Islet of Langerhans (tissue), 1 donor: Measurements from ENCODE around the gene METTL8.

ENCODE experiments used
- FAIRE-seq: peaks from one replicate; lab custom pipeline; 2011; peaks lifted over from hg19 to GRCh38; lab: Jason Lieb, UNC

Gene METTL8

GRCh38 chr2:171310889-171311288, 122.9 kb downstream of the METTL8 start:
- FAIRE-seq, result no peak

DNA sequence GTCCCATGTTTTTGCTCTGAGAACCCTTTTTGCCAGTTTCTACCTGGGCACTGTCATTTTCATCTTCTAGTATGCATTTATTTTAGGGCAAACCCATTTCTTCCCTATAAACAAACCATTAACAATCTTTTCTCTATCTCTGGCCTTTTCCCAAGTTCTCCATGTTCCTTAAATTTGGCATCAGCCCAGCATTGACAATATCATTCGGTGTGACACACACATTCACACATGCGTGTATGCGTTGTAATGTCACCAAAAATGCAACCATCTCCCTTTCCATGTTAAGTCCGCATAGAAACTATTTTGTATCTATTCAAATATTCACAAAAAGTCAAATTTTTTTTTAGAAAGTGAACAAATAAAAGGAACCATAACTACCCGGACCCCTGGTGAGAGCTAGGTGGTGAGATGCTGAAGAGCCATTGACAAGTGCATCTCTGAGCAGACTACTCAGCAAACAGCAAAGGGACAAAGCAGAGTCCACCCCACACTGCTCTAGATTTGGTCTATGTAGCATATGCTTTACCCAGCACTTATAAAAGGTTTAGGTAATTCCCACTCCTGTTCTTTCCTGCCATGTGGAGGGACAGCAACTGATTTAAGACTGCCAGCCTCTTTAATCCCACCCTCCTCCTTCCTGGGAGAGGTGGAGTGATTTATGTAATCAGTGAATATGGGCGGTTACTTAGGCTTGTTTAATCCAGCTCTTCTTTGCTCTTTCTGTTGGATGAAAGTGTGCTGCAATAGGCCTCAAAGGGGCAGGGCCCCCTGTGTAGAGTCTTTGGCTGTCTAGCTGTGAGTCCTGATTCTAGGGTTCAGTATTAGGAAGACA, 124.1 kb downstream of the METTL8 start:
- FAIRE-seq, result no peak

GRCh38 chr2:171308280-171309054, 125.3 kb downstream of the METTL8 start:
- FAIRE-seq, result no peak

- FAIRE-seq, result no peak
These were observed 126.2 kb downstream of the METTL8 start for GRCh38 chr2:171307560-171307959.

DNA sequence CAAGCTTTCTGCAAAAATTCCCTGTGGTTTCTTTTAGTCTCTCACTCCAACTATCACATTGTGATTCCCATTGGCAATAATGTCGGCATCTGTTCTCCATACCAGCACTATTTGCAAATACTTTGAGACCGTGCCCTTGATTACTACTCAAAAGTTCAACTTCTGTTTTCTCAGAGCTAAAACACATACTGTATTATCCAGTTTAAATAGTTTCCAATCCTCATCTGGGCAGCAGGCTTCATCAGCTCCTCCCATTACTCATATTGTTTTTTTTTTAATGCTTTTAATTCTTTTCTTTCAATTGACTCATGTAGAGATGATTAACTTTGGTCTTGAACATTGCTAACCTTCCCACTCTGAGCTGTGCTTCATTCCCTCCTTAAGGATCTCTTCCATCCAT, 135.8 kb downstream of the METTL8 start:
- no peak for FAIRE-seq

DNA sequence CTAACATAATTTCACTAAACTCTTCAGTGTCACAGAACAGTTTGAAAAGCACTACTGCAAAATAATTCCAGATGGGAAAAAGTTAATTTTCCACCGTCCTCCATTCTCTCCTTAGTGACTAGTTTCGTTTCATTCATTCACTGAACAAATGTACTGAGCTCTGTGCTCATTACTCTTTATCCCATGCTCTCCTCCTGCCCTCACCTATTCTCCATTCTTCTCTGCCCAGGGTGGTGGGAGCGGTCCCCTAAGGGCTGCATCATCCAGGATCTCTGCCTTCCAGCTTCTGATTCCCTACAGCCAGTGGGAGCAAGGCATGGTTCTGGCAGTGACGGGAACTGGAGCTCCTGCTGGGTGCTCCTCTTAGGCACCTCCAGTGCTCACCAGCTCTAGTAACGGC, 139.2 kb downstream of the METTL8 start:
- FAIRE-seq, result no peak

DNA sequence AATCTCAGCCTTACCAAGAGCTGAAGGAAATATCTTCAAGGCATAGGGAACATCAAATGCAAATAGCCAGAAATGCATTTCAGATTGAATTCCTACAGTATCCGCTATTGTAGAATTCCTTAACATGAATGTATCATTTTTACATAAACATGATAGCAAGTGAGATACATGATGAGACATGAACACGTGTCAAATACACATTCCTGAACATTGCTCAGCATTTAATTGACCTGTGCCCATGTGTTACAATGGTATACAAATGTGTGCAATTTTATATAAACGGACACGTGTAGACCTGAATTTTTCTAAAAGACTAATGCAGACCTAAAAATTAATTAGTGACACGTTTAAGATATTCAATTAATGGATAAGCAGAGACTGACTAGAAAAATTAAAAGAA, 140.1 kb downstream of the METTL8 start:
- no peak for FAIRE-seq

DNA sequence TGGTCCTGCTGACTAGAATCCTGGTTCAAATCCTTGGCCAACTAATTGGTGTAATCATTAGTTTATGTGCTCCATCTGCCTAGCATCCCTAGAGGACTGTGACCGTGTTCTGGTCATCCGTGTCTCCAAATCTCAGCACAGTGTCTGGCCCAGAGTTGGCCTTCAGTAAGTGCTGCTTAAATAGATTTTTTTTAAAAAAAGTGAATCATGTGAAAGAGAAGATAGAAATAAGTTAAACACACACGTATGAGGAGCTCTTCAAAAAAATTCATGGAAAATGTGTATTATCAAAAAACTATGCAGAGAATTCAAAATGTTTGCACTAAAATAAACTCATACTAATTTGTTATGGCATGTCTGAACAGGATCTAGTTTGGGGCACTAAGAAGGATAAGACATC, 143.8 kb downstream of the METTL8 start:
- FAIRE-seq, result no peak

DNA sequence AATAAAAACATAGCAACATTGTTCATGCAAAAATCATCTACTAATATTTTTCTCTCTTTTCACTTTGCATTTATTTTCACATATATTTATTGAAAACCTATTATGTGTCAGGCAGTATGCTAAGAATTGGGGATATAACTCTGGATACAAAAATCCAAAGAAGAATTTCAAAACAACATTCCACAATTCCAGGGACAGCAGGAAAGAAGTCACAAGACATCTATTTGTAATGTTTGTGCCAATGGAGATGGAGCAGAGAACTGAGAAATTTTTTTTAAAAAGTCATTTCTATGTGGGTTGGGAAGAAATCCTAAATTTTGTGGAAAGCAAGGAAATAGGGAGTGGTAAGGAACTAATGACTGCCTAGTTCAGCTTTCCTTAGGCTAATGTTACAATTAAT, 144.5 kb downstream of the METTL8 start:
- no peak for FAIRE-seq

GRCh38 chr2:171287611-171288010, 146.2 kb downstream of the METTL8 start:
- FAIRE-seq, result no peak

GRCh38 chr2:171287036-171287571, 146.7 kb downstream of the METTL8 start:
- no peak for FAIRE-seq

- FAIRE-seq, result peak; percentile 85
These were observed 152.7 kb downstream of the METTL8 start for GRCh38 chr2:171281110-171281509.

- FAIRE-seq, result no peak
These were observed 153.6 kb downstream of the METTL8 start for GRCh38 chr2:171279983-171280790.

DNA sequence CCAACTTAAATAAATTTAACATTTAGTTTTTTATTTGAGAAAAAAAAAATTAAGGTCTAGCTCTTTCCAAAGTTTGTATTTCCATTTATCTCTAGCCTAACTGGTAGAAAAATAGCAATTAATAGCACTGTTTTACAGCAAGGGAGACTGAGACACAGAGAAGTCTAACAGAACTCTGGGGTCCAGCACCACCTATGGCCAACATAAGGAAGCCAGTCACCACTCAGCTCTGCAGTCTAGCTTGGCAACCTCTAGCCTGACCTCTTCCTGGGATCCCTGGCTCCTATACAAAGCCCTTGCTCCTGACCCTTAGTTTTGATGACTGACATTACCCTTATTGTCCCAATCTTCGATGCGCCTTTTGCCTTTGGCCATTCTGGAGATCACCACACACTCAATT, 159.0 kb downstream of the METTL8 start:
- FAIRE-seq, result no peak

GRCh38 chr2:171271971-171272436, 161.8 kb downstream of the METTL8 start:
- FAIRE-seq, result peak; percentile 86

DNA sequence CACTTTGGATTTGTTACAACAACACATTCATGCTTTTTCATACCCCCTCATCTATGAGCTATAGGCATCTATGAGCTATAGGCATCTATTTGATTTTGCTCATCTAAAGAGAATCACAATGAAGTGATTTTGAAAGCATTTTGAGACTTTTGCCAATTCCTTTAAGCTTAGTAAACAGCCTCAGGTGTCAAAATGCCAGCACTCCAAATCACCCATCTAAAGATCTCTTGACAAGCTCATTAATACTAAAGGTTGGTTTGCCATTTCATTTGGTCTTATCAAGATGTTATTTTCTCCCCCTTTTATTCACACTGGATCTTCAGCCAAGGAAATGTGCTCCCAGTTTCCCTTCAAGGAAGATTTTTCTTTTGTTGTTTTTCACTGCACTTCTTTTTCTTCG, 162.4 kb downstream of the METTL8 start:
- FAIRE-seq, result no peak

DNA sequence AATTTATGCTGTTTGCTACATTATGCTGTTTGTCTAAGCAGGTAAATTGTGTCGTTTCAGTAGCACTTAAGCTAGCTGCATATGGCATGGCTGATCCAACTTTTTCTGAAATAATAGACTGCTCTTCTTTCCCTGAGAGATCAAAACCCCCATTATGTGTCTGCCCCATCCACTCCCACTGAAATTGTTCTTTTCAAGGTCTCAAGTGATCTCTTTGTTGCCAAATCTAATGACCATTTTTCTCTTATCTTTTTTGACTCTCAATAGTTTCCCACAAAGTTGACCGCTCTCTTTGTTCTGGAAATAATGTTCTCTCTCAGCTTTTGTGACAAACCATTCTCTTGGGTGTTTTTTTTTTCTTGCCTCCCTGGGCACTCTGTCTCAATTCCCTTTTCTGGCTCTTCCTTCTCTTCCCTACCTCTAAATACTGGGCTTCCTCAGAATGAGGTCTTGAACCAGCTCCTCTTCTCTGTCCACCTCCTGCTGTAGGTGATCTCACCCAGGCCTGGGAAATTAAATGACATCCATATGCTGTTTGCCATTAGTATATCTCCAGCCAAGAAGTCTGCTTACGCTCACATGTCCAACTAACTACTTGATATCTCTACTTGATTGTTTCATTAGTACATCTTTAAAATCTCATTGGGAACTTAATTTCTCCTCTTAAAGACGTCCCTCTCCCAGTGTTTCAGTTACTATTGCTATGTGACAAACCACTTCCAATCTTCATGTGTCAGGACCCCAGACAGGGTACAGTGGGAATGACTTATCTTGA, 165.7 kb downstream of the METTL8 start:
- FAIRE-seq, result no peak
